ENCODE measurements around the gene TUSC2.

DNA sequence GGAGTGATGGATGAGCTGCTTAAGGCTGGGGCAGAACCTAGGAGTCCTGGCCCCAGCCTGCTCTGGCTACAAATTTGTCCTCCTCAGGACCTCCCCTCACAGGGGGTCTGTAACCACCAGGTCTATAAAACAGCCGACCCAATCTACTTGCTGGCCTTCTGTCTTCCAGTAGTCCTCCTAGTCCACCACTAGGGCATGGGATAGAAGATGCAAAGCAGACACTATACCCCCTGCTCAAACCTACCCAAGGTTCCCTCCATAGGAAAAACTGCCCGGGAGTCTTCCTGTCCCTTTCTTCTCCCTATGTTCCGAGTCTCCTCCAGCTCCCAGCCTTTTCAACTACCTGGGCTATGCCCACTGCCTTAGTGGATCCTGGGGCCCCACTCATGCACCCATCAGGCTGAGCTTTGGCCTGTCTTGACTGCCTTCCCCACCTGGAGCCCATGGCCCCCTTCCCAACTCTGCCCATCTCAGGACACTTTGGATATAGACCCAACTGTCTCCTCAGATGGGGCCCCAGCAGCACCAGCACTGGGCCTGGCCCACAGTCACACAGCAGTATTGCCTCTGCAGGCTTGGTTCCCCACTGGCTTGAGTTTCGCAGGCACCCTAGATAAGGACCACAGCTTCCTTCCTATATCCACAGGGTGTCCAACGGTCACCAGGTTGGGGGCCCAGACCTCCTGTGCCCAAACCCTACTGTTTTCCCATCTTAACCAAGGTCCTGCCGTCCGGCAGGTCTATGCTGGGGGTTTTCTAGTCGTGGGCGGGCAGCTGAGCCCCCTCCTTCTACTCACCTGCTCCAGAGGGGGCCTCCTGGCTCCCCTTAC lies 29.9 kb downstream of the TUSC2 start:
- TF ChIP-seq, protein P1, sequence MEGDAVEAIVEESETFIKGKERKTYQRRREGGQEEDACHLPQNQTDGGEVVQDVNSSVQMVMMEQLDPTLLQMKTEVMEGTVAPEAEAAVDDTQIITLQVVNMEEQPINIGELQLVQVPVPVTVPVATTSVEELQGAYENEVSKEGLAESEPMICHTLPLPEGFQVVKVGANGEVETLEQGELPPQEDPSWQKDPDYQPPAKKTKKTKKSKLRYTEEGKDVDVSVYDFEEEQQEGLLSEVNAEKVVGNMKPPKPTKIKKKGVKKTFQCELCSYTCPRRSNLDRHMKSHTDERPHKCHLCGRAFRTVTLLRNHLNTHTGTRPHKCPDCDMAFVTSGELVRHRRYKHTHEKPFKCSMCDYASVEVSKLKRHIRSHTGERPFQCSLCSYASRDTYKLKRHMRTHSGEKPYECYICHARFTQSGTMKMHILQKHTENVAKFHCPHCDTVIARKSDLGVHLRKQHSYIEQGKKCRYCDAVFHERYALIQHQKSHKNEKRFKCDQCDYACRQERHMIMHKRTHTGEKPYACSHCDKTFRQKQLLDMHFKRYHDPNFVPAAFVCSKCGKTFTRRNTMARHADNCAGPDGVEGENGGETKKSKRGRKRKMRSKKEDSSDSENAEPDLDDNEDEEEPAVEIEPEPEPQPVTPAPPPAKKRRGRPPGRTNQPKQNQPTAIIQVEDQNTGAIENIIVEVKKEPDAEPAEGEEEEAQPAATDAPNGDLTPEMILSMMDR (conservative IDR thresholded peaks at IDR 0.05; ENCODE audit: low read depth, low read length): no peak
- no peak for TF ChIP-seq EZH2 (IDR thresholded peaks at IDR 0.05; ENCODE audit: borderline replicate concordance, low read depth, low read length, poor library complexity, severe bottlenecking)
